ENCODE data around the gene ANKRD26. TPM values are rescaled to one million over a fixed set of nuclear protein-coding genes. Genes with fewer than 3 reads are reported as not detected.

The ANKRD26 gene
- total and polyA plus RNA-seq, 9 of the 15 experiments (the other 6 are each of a cell fraction or from before 2014, with no cell fraction given) = 2.3 to 12.3 (median 4.9) TPM

DNA sequence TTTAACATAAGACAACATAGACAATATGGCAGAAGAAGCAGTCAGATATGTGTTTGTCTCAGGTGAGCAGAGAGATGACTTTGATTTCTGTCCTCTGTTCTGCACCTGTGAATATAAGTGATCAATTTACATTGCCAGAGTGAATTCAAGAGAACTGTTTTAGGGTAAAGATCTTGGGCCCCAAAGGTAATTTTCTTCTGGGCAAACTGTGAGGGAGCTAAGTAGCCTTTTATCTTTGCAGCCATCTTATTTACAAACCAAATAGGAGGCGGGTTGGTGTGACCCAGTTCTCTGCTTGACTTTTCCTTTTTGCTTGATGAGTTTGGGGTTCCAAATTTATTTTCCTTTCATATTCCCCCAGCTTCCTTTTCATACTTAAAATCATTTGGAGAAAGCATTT lies 118.2 kb downstream of the ANKRD26 start:
- no peak overlapping the region for H3K9ac ChIP-seq (ENCODE audit: insufficient read depth in 1 of 2, low read depth in 2 of 2, low read length in 2 of 2)
- peaks cover 2 to 4% of the 10 kb centered on the region in 2 experiments; a peak in 2 of 5 replicates for H3K27me3 ChIP-seq (ENCODE audit: control insufficient read depth in 2 of 2, insufficient read depth in 2 of 2, low read length in 2 of 2)
- ATAC-seq = no peak
- no TSS peak for BruUV-seq (replicated peaks)
- intact Hi-C loops (cut with micrococcal nuclease) (no loop called here), in situ Hi-C loops (cut with MboI) (no loop called here)
- 0% methylated on average over 1 of the region's 1 CpG for WGBS (ENCODE audit: insufficient coverage, low coverage, missing lambda C conversion rate)
- H4K20me1 ChIP-seq (replicated peaks; ENCODE audit: control insufficient read depth, insufficient read depth, low read length) = no peaks in the 10 kb centered on the region
- no peaks in the 10 kb centered on the region for H3K4me1 ChIP-seq (replicated peaks in 1 of 2; ENCODE audit: control insufficient read depth in 2 of 2, insufficient read depth in 2 of 2, low read length in 2 of 2)
- no peaks in the 10 kb centered on the region for H3K9me1 ChIP-seq (ENCODE audit: control insufficient read depth, insufficient read depth, low read length)
- TF ChIP-seq POLR2A (conservative IDR thresholded peaks at IDR 0.05) (no peak), ZMIZ1 (IDR thresholded peaks at IDR 0.05; ENCODE audit: low read depth in 2 of 2, low read length in 2 of 2) (no peak)
- DNase-seq (ENCODE audit: extremely low read depth in 1 of 4, low spot score in 3 of 4) = no peak
- H2AFZ ChIP-seq (ENCODE audit: low read depth, low read length) = no peak overlapping the region
- POLR2A ChIA-PET = no interaction called here
- no peak overlapping the region for H3K4me2 ChIP-seq (ENCODE audit: insufficient read depth, low read length)
- no peak for FAIRE-seq
- CTCF ChIA-PET (ENCODE audit: low intra/inter-chr PET ratio) = no interaction called here
- no peaks in the 10 kb centered on the region for H3K79me2 ChIP-seq (ENCODE audit: control insufficient read depth, insufficient read depth, low read length)
- H3K36me3 ChIP-seq (ENCODE audit: control insufficient read depth, insufficient read depth, low read length) = no peaks in the 10 kb centered on the region
- H3K9me3 ChIP-seq (replicated peaks; ENCODE audit: control insufficient read depth, insufficient read depth, low read depth, low read length) = no peaks in the 10 kb centered on the region
- no peak overlapping the region for H3K27ac ChIP-seq (ENCODE audit: extremely low read depth, low read depth, low read length)
- H3K4me3 ChIP-seq = no peak overlapping the region

All from K562 (cell line).